HuH-7.5 (cell line): ENCODE data around the gene GFRA1.
"Not testable (repeated sequence)": the region's sequence is repeated elsewhere in the genome, so short reads cannot be mapped to it uniquely, and the experiment has no call there.

ENCODE experiments used
- DNase-seq: peaks from one replicate; pipeline ENCODE4 v3.0.0; 2011; ENCODE audit warnings: low spot score

Gene GFRA1

GRCh38 chr10:116197946-116198675, 74.9 kb downstream of the GFRA1 start:
- DNase-seq: no peak

GRCh38 chr10:116195583-116195982, 77.4 kb downstream of the GFRA1 start:
- no peak for DNase-seq

- no peak for DNase-seq
Measured at GRCh38 chr10:116195039-116195438, 78.0 kb downstream of the GFRA1 start.

GRCh38 chr10:116194061-116194460, 78.9 kb downstream of the GFRA1 start:
- DNase-seq: no peak

GRCh38 chr10:116190883-116191282, 82.1 kb downstream of the GFRA1 start:
- no peak for DNase-seq

GRCh38 chr10:116186273-116186672, 86.7 kb downstream of the GFRA1 start:
- no peak for DNase-seq

GRCh38 chr10:116185199-116185867, 87.7 kb downstream of the GFRA1 start:
- DNase-seq: no peak

- DNase-seq: no peak
Measured at GRCh38 chr10:116184512-116184794, 88.6 kb downstream of the GFRA1 start.

GRCh38 chr10:116183733-116184511, 89.1 kb downstream of the GFRA1 start:
- DNase-seq: no peak

GRCh38 chr10:116182426-116182825, 90.6 kb downstream of the GFRA1 start:
- DNase-seq: no peak

- no peak for DNase-seq
Measured at GRCh38 chr10:116178086-116178605, 94.9 kb downstream of the GFRA1 start.

- no peak for DNase-seq
Measured at GRCh38 chr10:116175231-116175630, 97.8 kb downstream of the GFRA1 start.

GRCh38 chr10:116171505-116171904, 101.5 kb downstream of the GFRA1 start:
- no peak for DNase-seq

GRCh38 chr10:116170815-116171250, 102.2 kb downstream of the GFRA1 start:
- DNase-seq: no peak

GRCh38 chr10:116169782-116170445, 103.1 kb downstream of the GFRA1 start:
- DNase-seq: no peak

- DNase-seq: no peak
Measured at GRCh38 chr10:116168745-116169144, 104.3 kb downstream of the GFRA1 start.

GRCh38 chr10:116168329-116168728, 104.7 kb downstream of the GFRA1 start:
- DNase-seq: no peak

- not testable (repeated sequence) for DNase-seq
Measured at GRCh38 chr10:116165941-116166340, 107.1 kb downstream of the GFRA1 start.

- no peak for DNase-seq
Measured at GRCh38 chr10:116164291-116164690, 108.7 kb downstream of the GFRA1 start.

GRCh38 chr10:116163333-116164131, 109.5 kb downstream of the GFRA1 start:
- DNase-seq: no peak

- DNase-seq: no peak
Measured at GRCh38 chr10:116162851-116163250, 110.2 kb downstream of the GFRA1 start.
